IMR-90 (cell line): ENCODE measurements around the gene PPIL3.

Source experiments
- CEBPB ChIP-seq: IDR thresholded peaks from 2 replicates; pipeline ENCODE4 v1.6.1; 2012; ENCODE audit warnings: low read depth, low read length, improper control_type of control experiment
- CHD1 ChIP-seq: IDR thresholded peaks from 2 replicates; pipeline ENCODE4 v1.6.1; 2012; ENCODE audit warnings: low read depth, low read length, improper control_type of control experiment
- FOS ChIP-seq: fragments of 150-350 bp; IDR thresholded peaks from 2 replicates; pipeline ENCODE4 v1.6.1; 2016; ENCODE audit warnings: low read depth, low read length
- NFE2L2 ChIP-seq: fragments of 150-350 bp; IDR thresholded peaks from 2 replicates; pipeline ENCODE4 v1.6.1; 2016; ENCODE audit warnings: low read depth, mild to moderate bottlenecking, low read length
- POLR2A ChIP-seq: IDR thresholded peaks from 2 replicates; pipeline ENCODE4 v1.6.1; 2012; ENCODE audit warnings: mild to moderate bottlenecking, low read depth, low read length
- RAD21 ChIP-seq: IDR thresholded peaks from 2 replicates; pipeline ENCODE4 v1.6.1; 2012; ENCODE audit warnings: low read length, improper control_type of control experiment
- RCOR1 ChIP-seq: IDR thresholded peaks from 2 replicates; pipeline ENCODE4 v1.6.1; 2012; ENCODE audit warnings: mild to moderate bottlenecking, low read length, improper control_type of control experiment; ENCODE audit not compliant: insufficient replicate concordance
- RFX5 ChIP-seq: IDR thresholded peaks from 2 replicates; pipeline ENCODE4 v1.8.0; 2012; ENCODE audit warnings: low read depth, mild to moderate bottlenecking, low read length, moderate library complexity
- SMC3 ChIP-seq: fragments of 150-350 bp; IDR thresholded peaks from 2 replicates; pipeline ENCODE4 v1.6.1; 2016; ENCODE audit warnings: low read depth, mild to moderate bottlenecking, antibody characterized with exemption, low read length, moderate library complexity
- TF ChIP-seq, protein P1 (sequence below): conservative IDR thresholded peaks from 2 replicates; pipeline ENCODE4 v1.5.1; 2012; ENCODE audit warnings: mild to moderate bottlenecking, low read depth, low read length, improper control_type of control experiment
- TF ChIP-seq, protein P2 (sequence below): fragments of 150-350 bp; IDR thresholded peaks from 2 replicates; pipeline ENCODE4 v1.6.1; 2017; ENCODE audit warnings: mild to moderate bottlenecking, antibody characterized with exemption, low read length, low read depth
- TF ChIP-seq, protein P3 (sequence below): fragments of 150-350 bp; IDR thresholded peaks from 2 replicates; pipeline ENCODE4 v1.6.1; 2016; ENCODE audit warnings: low read depth, mild to moderate bottlenecking, low read length, moderate library complexity, borderline replicate concordance

DNA sequence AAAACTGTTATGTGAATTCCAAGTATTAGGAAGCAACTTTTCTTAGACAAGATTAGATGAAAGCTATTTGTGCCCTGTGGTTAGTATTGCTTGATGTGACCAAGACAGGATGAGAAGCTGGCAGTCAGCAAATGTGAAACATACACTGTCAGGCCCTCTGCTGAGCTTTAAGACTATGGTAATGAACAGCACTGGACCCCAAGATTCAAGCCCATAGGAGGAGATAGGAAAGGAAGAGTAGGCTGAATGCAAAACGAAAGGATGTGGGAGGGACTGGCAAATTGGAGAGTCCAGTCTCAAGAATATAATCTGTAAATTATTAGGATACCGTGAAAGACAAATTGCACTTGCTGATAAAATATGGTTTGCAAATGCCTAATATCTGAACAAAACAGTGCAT is 60.8 kb downstream of the PPIL3 start:
- no peak for TF ChIP-seq FOS
- no peak for TF ChIP-seq CHD1
- TF ChIP-seq, protein P1, sequence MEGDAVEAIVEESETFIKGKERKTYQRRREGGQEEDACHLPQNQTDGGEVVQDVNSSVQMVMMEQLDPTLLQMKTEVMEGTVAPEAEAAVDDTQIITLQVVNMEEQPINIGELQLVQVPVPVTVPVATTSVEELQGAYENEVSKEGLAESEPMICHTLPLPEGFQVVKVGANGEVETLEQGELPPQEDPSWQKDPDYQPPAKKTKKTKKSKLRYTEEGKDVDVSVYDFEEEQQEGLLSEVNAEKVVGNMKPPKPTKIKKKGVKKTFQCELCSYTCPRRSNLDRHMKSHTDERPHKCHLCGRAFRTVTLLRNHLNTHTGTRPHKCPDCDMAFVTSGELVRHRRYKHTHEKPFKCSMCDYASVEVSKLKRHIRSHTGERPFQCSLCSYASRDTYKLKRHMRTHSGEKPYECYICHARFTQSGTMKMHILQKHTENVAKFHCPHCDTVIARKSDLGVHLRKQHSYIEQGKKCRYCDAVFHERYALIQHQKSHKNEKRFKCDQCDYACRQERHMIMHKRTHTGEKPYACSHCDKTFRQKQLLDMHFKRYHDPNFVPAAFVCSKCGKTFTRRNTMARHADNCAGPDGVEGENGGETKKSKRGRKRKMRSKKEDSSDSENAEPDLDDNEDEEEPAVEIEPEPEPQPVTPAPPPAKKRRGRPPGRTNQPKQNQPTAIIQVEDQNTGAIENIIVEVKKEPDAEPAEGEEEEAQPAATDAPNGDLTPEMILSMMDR, result no peak
- no peak; the same call in 1 of the 2 replicates for TF ChIP-seq POLR2A
- no peak for TF ChIP-seq RCOR1
- no peak for TF ChIP-seq CEBPB
- TF ChIP-seq RAD21, result no peak
- TF ChIP-seq RFX5, result no peak
- TF ChIP-seq NFE2L2, result no peak
- TF ChIP-seq SMC3, result no peak
- TF ChIP-seq, protein P2, sequence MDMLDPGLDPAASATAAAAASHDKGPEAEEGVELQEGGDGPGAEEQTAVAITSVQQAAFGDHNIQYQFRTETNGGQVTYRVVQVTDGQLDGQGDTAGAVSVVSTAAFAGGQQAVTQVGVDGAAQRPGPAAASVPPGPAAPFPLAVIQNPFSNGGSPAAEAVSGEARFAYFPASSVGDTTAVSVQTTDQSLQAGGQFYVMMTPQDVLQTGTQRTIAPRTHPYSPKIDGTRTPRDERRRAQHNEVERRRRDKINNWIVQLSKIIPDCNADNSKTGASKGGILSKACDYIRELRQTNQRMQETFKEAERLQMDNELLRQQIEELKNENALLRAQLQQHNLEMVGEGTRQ, result no peak
- TF ChIP-seq, protein P3, sequence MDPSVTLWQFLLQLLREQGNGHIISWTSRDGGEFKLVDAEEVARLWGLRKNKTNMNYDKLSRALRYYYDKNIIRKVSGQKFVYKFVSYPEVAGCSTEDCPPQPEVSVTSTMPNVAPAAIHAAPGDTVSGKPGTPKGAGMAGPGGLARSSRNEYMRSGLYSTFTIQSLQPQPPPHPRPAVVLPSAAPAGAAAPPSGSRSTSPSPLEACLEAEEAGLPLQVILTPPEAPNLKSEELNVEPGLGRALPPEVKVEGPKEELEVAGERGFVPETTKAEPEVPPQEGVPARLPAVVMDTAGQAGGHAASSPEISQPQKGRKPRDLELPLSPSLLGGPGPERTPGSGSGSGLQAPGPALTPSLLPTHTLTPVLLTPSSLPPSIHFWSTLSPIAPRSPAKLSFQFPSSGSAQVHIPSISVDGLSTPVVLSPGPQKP, result no peak
